Measurements from ENCODE around the gene SHMT1. TPM values are rescaled to one million over a fixed set of nuclear protein-coding genes. Genes with fewer than 3 reads are reported as not detected.
A peak's percentile ranks its signal among the peaks of the same experiment; 100 is the strongest.
"Not testable (repeated sequence)": the region's sequence is repeated elsewhere in the genome, so short reads cannot be mapped to it uniquely, and the experiment has no call there.

Gene SHMT1
- 10 to 100 TPM; 37.8 to 56.0 (median 49.2) TPM for total RNA-seq

- no peaks in the 10 kb centered on the region for H3K9me3 ChIP-seq
- H3K27me3 ChIP-seq = no peaks in the 10 kb centered on the region
- TF ChIP-seq EP300 (IDR thresholded peaks at IDR 0.05) = no peak
- TF ChIP-seq POLR2AphosphoS5 (IDR thresholded peaks at IDR 0.05) = peak in 2 of 3 donors; percentile 30 to 71
- WGBS = 2% methylated on average over 27 of the region's 76 CpGs
- H3K27ac ChIP-seq = peak within 1 kb of the TSS; percentile 91
- H3K36me3 ChIP-seq = peaks cover 14% of the 10 kb centered on the region
- H3K4me3 ChIP-seq = peak within 1 kb of the TSS; percentile 86
- peaks cover 19% of the 10 kb centered on the region for H3K4me1 ChIP-seq
- DNase-seq (ENCODE audit: low spot score in 2 of 2) = peak; percentile 96
These were observed at the start of gene SHMT1 for GRCh38 chr17:18363101-18364049. SHMT1 (minus strand) TSS chr17:18363550; CDS start chr17:18355981, 7,569 bp downstream.

DNA sequence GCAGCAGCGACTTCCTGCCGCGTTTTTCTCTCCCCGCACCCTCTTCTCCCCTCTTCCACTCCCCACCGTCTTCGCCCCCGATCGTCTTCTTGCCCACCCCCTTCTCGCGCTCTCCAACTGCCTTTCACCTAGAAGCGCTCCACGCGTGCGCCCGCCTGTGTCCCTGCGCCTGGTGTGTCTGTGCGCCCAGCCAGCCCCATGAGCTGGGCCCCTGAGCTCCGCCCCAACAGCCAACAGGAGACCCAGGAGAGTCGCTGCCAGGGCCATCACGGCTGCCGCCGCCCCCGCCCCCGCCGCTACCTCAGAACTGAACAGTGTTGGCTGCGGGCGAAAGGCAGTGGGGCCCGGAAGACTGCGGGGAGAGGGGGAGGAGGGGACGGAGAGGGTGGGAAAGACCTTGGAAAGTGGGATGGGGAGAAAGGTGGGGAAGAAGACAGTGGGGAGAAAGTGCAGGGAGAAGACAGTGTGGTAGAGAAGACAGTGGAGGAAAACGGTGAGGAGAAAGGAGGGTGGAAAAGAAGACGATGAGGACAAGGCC, 48.7 kb upstream of the SHMT1 start:
- not testable (repeated sequence) for H3K27ac ChIP-seq; H3K36me3 ChIP-seq; H3K9me3 ChIP-seq; H3K4me1 ChIP-seq; H3K27me3 ChIP-seq; DNase-seq (ENCODE audit: low spot score in 2 of 2)
- peak overlapping the region; percentile 51 for H3K4me3 ChIP-seq
- no CpG with 5 or more reads among the region's 32 CpGs for WGBS

DNA sequence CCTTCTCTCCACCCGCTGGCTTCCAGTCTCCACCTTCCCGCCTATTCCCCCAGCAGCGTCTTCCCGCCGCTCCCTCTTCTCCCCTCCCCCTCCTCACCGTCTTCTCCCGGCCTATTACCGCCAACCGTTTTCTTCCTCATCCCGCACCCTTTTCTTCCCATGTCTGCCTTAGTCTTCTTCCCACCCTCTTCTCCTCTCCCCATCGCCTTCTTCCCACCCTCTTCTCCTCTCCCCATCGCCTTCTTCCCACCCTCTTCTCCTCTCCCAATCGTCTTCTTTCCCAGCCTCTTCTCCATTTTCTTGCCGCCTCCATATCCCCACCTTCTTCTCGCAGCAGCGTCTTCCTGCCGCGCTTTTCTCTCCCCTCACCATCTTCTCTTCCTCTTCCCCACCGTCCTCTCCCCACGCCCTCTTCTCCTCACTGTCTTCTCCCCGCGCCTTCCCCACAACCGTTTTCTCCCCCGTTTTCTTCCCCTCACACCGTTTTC, 48.1 kb upstream of the SHMT1 start:
- not testable (repeated sequence) for DNase-seq (ENCODE audit: low spot score in 2 of 2); H3K36me3 ChIP-seq; H3K9me3 ChIP-seq; H3K4me1 ChIP-seq; H3K27me3 ChIP-seq
- Histone ChIP-seq H3K4me3 (peak overlapping the region; percentile 51), H3K27ac (peak overlapping the region; percentile 78)
- under 1% methylated on average over 25 of the region's 25 CpGs for WGBS

- H3K36me3 ChIP-seq; H3K4me1 ChIP-seq; H3K9me3 ChIP-seq; DNase-seq (ENCODE audit: low spot score in 2 of 2); H3K27me3 ChIP-seq; H3K27ac ChIP-seq: not testable (repeated sequence)
- peak overlapping the region; percentile 51 for H3K4me3 ChIP-seq
- WGBS = 11% methylated on average over 11 of the region's 11 CpGs
These were observed 47.4 kb upstream of the SHMT1 start for GRCh38 chr17:18410736-18411135.

DNA sequence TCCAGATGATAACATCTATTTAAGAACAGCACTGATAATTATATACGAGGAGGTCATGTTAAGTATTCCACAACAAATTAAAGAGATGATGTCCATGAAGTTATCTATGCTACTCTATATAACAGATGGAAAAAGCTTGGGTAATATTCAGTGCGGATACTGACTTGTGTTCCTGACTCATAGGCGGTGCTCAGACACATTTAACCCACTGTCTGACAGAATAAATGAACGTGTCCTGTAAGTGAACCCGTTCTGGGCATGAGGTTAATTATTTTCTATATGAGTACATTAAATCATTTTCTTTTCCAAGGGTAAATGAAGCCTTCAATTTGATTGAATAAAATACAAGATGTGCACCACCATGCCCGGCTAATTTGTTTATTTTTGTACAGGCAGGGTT, 46.0 kb upstream of the SHMT1 start:
- not testable (repeated sequence) for H3K36me3 ChIP-seq; H3K4me1 ChIP-seq; H3K27ac ChIP-seq; H3K27me3 ChIP-seq; H3K9me3 ChIP-seq; H3K4me3 ChIP-seq; DNase-seq (ENCODE audit: low spot score in 2 of 2)
- 33% methylated on average over 6 of the region's 6 CpGs for WGBS

DNA sequence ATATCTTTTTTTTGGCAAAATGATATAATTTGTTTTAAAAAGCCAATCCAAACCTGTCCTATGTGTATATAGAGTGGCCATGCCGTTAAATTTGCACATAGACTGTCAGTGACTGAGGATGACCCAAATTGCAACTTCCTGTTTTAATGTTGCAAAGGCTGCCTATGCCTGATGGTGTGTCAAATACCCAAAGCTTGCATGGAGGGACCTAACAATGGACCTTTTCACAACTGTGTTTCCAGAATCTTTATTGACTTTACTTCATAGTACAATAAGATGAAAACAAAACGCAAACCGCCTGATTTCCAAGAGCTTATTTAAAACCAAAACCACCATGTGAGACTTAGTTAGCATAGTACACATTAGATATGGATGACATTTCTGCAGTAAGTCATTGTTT, 45.6 kb upstream of the SHMT1 start:
- H3K27me3 ChIP-seq = not testable (repeated sequence)
- WGBS = 42% methylated on average over 3 of the region's 3 CpGs

DNA sequence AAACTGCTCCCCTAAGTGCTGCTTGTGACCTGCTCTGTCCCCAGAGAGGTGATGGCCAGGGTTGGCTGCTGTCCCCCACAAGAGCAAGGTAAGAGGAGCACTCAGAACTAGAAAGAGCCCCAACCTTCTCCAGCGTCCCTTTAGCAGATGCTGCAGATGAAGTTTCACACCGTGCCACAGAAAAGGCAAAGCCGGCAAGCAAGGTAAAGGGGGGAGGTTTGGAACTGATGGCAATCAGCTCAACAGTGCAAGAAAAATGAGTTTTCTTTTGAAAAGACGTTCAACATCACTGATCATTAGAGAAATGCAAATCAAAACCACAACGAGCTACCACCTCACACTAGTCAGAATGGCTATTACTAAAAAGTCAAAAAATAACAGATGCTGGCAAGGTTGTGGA, 40.3 kb upstream of the SHMT1 start:
- not testable (repeated sequence) for H3K36me3 ChIP-seq; H3K4me1 ChIP-seq; DNase-seq (ENCODE audit: low spot score in 2 of 2); H3K9me3 ChIP-seq; H3K4me3 ChIP-seq; H3K27ac ChIP-seq; H3K27me3 ChIP-seq
- no CpG with 5 or more reads among the region's 5 CpGs for WGBS

More for the DNA sequence above, 45.6 kb upstream of the SHMT1 start:
- DNase-seq (ENCODE audit: low spot score in 2 of 2); H3K4me3 ChIP-seq; H3K4me1 ChIP-seq; H3K9me3 ChIP-seq; H3K36me3 ChIP-seq; H3K27ac ChIP-seq: not testable (repeated sequence)

GRCh38 chr17:18403166-18403565, 39.8 kb upstream of the SHMT1 start:
- DNase-seq (ENCODE audit: low spot score in 2 of 2) = peak in 1 of 2 donors; percentile 67
- not testable (repeated sequence) for H3K9me3 ChIP-seq, H3K27me3 ChIP-seq, H3K36me3 ChIP-seq, H3K4me1 ChIP-seq, H3K4me3 ChIP-seq, H3K27ac ChIP-seq
- 8% methylated on average over 4 of the region's 5 CpGs for WGBS

DNA sequence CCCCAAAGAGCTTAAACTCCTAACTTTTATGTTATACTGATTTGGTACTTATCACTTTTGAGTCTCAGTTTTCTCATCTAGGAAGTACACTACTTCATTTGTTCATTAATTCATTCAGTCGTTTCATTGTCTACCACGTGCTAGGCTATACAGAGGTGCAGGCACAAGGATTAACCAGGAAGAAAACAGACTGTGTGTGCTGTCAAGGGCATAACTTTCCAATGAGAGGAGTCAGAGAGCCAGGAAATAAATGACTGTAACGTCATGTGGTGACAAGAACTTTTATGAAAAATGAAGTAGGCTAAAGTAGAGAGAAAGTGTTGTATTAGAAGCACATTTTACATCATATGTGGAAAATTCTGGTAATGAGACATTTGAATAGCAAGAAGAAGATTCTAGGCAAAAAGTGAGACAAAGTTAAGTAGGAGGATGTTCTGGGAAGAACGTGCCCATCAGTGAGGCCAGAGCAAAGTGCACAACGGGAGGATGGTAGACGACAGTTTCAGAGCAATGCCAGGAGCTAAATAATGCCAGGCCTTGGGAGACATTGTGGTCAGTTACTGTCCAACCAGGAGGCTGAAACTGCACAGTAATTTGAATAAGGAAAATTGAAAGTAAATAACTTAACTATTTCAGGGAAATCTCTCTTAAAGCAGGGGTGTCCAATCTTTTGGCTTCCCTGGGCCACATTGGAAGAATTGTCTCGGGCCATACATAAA, 38.7 kb upstream of the SHMT1 start:
- 58% methylated on average over 7 of the region's 7 CpGs for WGBS
- not testable (repeated sequence) for H3K4me1 ChIP-seq; H3K27ac ChIP-seq; DNase-seq (ENCODE audit: low spot score in 2 of 2); H3K36me3 ChIP-seq; H3K27me3 ChIP-seq; H3K9me3 ChIP-seq; H3K4me3 ChIP-seq

- DNase-seq (ENCODE audit: low spot score in 2 of 2); H3K4me3 ChIP-seq; H3K36me3 ChIP-seq; H3K27me3 ChIP-seq; H3K4me1 ChIP-seq; H3K9me3 ChIP-seq; H3K27ac ChIP-seq: not testable (repeated sequence)
- WGBS = 40% methylated on average over 1 of the region's 10 CpGs
These were observed 25.4 kb upstream of the SHMT1 start for GRCh38 chr17:18388728-18389127.

- H3K27me3 ChIP-seq, H3K36me3 ChIP-seq, H3K4me3 ChIP-seq, H3K4me1 ChIP-seq, H3K27ac ChIP-seq, H3K9me3 ChIP-seq: not testable (repeated sequence)
- DNase-seq (ENCODE audit: low spot score in 2 of 2) = peak in 1 of 2 donors; percentile 43
- WGBS = 93% methylated on average over 1 of the region's 4 CpGs
These were observed 24.9 kb upstream of the SHMT1 start for GRCh38 chr17:18388266-18388665.

DNA sequence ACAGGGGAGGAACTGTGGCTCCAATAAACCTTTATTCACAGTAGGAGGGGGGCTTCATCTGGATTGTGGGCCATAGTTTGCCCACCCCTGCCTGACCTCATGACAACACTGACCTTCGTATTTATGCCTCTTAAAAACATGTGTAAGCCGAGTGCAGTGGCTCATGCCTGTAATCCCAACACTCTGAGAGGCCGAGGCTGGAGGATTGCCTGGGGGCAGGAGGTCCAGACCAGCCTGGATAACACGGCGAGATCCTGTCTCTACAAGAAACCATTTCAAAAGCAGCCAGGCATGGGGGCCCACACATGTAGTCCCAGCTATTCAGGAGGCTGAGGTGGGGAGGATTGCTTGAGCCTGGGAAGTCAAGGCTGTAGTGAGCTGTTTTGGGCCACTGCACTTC, 24.2 kb upstream of the SHMT1 start:
- H3K4me3 ChIP-seq = not testable (repeated sequence)
- DNase-seq (ENCODE audit: low spot score in 2 of 2) = peak in 1 of 2 donors; percentile 25

GRCh38 chr17:18384271-18384670, 20.9 kb upstream of the SHMT1 start:
- H3K9me3 ChIP-seq, H3K4me3 ChIP-seq, H3K36me3 ChIP-seq, H3K27ac ChIP-seq: not testable (repeated sequence)
- Histone ChIP-seq H3K4me1 (peaks cover 14% of the 10 kb centered on the region), H3K27me3 (peaks cover 22% of the 10 kb centered on the region)
- peak in 1 of 2 donors; percentile 5 for DNase-seq (ENCODE audit: low spot score in 2 of 2)
- 86% methylated on average over 7 of the region's 7 CpGs for WGBS

More for the DNA sequence above, 24.2 kb upstream of the SHMT1 start:
- H3K27ac ChIP-seq, H3K9me3 ChIP-seq, H3K4me1 ChIP-seq, H3K36me3 ChIP-seq: not testable (repeated sequence)
- WGBS = 88% methylated on average over 5 of the region's 5 CpGs
- peaks cover 13% of the 10 kb centered on the region for H3K27me3 ChIP-seq

Data from suprapubic skin (tissue), 4 donors.